Retinal pigment epithelial cell (primary cell): ENCODE data around the gene RMND1.
A peak's percentile ranks its signal among the peaks of the same experiment; 100 is the strongest.

Source experiments
- DNase-seq: peaks from one replicate; pipeline ENCODE4 v3.0.0-alpha.2; 2010; ENCODE audit warnings: low read depth
- H3K4me3 ChIP-seq: 2 replicates; pipeline ENCODE4 v1.5.1; 2011; ENCODE audit warnings: mild to moderate bottlenecking, low read length, control low read depth, moderate library complexity
- TF ChIP-seq, protein P1 (sequence below): conservative IDR thresholded peaks from 2 replicates; pipeline ENCODE4 v1.5.1; 2011; ENCODE audit warnings: low read depth, low read length, control low read depth, inconsistent platforms

The RMND1 gene, protein sequence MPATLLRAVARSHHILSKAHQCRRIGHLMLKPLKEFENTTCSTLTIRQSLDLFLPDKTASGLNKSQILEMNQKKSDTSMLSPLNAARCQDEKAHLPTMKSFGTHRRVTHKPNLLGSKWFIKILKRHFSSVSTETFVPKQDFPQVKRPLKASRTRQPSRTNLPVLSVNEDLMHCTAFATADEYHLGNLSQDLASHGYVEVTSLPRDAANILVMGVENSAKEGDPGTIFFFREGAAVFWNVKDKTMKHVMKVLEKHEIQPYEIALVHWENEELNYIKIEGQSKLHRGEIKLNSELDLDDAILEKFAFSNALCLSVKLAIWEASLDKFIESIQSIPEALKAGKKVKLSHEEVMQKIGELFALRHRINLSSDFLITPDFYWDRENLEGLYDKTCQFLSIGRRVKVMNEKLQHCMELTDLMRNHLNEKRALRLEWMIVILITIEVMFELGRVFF

DNA sequence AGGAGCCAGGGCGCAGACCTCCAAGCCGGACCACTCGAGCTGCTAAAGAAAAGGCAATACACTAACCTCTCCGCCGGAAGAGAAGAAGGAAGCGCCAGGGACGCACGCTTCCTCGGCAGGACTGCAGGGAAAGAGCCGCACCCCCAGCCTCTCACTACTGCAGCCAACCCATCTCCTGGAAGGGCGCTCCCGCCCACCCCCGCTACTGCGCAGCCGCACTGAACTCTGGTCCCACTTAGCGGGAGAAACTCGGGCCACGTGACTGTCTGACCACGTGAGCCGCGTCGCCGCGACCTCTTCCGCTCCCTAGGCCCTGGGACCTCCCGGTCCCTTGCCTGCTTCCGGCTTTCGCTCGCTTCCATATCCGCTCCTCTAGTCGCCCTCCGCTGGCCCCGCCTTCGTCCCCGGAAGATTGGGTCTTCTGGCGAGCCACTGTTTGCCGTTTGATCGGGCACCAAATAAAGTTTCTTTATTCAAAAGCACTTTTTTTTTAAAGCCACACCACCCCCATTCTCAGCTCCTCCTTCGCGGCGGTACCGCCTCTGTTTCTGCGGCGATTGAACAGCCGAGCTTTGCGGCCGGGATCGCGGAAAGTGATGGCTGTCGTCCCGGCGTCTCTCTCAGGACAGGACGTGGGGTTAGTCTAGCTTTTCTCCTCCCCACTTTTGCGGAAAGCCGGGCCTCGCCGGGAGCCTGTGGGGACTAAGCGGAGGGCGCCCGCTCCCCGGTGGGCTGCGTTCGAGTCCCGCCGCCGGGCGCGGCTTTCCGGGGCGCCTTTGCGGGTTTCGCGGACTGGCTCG lies at the start of gene RMND1:
RMND1 (minus strand) TSS at position 177 of the 800 bp plus-strand sequence. CDS start 6,315 bp downstream, outside the sequence.
- DNase-seq: peak; percentile 99
- TF ChIP-seq, protein P1, sequence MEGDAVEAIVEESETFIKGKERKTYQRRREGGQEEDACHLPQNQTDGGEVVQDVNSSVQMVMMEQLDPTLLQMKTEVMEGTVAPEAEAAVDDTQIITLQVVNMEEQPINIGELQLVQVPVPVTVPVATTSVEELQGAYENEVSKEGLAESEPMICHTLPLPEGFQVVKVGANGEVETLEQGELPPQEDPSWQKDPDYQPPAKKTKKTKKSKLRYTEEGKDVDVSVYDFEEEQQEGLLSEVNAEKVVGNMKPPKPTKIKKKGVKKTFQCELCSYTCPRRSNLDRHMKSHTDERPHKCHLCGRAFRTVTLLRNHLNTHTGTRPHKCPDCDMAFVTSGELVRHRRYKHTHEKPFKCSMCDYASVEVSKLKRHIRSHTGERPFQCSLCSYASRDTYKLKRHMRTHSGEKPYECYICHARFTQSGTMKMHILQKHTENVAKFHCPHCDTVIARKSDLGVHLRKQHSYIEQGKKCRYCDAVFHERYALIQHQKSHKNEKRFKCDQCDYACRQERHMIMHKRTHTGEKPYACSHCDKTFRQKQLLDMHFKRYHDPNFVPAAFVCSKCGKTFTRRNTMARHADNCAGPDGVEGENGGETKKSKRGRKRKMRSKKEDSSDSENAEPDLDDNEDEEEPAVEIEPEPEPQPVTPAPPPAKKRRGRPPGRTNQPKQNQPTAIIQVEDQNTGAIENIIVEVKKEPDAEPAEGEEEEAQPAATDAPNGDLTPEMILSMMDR: no peak
- H3K4me3 ChIP-seq: peak within 1 kb of the TSS; percentile 94

DNA sequence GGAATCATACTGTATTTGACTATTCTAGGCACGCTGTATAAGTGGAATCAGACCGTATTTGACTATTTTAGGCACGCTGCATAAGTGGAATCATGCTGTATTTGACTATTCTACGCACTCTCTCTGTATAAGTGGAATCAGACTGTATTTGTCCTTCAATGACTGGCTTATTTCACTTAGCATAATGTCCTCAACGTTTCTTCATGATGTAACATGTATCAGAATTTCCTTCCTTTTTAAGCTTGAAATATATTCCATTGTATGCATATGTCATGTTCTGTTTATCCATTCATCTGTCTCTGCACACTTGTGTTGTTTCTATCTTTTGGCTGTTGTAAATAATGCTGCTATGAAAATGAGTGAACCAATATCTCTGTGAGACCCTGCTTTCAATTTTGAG lies 47.6 kb upstream of the RMND1 start:
- TF ChIP-seq, protein P1: no peak
- no peak for DNase-seq
- H3K4me3 ChIP-seq: no peak overlapping the region

DNA sequence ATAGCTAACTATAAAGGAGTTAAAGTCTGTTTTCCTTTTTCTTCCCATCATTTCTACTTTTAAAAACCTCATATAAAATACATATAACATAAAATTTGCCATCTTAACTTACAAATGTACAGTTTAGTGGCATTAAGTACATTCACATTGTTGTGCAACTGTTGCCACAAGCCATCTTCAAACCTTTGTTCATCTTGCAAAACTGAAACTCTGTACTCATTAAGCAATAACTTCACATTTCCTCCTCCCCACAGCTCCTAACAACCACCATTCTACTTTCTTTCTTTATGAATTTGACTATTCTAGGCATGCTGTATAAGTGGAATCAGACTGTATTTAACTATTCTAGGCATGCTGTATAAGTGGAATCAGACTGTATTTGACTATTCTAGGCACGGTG lies 46.4 kb upstream of the RMND1 start:
- TF ChIP-seq, protein P1: no peak
- no peak overlapping the region for H3K4me3 ChIP-seq
- no peak for DNase-seq

DNA sequence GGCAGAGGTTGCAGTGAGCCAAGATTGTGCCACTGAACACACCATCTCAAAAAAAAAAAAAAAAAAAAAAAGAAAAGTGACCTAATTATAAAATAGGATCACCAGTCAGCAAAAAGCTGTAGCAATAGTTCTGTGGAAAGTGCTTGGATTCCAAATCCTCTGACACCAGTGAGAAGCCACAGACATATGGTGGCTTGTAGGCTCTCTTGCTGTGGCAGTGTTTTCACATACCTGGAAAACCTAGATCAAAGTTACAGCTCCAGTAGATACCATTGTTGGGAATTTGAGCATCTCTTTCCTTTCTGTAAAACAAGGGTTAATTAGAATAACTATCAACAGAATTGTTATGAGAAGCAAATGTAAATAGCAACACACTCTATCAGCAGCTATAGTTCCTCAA lies 46.0 kb upstream of the RMND1 start:
- DNase-seq: no peak
- H3K4me3 ChIP-seq: no peak overlapping the region
- TF ChIP-seq, protein P1: no peak

DNA sequence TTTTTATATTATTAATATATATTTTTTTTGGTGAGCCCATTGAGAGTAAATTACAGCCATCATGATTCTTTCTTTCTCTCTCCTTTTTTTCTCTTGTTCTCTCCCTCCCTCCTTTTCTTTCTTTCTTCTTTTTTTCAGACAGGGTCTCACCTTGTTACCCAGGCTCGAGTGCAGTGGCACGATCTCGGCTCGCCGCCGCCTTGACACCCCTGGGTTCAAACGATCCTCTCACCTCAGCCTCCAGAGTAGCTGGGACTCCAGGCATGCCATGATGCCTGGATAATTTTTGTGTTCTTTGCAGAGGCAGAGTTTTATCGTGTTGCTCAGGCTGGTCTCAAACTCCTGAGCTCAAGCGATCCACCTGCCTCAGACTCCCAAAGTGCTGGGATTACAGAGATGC lies 43.5 kb upstream of the RMND1 start:
- TF ChIP-seq, protein P1: no peak
- DNase-seq: no peak
- no peak overlapping the region for H3K4me3 ChIP-seq

DNA sequence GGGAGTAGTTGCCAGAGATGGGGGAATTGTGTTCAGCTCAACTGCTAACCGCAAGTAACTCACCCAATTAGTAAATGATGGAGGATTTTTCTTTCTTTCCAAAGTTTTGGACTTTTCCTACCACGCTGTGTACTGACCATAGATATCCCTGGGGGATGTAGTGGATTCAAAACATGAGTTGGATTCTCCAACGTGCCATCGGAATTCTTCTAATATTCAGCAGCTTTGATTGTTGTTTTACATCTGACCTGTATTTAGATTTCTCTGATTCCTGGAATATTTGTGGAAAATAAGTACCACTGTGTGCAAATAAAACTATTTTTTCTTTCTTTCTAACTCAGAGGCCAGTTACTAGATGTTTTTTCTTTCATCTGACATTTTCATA lies 43.0 kb upstream of the RMND1 start:
- no peak for DNase-seq
- peak overlapping the region; percentile 70 for H3K4me3 ChIP-seq
- TF ChIP-seq, protein P1: no peak
